Measurements from ENCODE around the gene ZNF580. TPM values are rescaled to one million over a fixed set of nuclear protein-coding genes. Genes with fewer than 3 reads are reported as not detected.

Gene ZNF580
- total RNA-seq, 1 donor from 2014 or later, result 1.0 TPM

DNA sequence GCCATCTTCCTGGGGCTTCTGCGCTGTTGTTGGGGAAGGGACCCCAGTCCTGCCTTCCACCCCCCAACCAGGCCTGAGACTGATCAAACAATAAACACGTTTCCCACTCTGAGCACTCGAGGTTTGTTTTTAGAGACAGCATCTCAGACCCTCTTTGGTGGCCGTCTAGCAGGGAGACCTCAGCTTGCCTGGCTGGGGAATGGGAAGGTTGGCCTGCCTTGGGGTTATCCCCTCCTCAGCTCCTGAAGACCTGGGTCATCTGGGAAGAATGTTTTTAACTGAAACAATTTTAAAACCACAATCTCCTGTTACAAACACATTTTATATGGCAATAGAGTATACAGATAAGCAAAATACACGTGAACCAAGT is 4.7 kb downstream of the ZNF580 start:
- no peak for DNase-seq (ENCODE audit: low read depth in 2 of 2)

DNA sequence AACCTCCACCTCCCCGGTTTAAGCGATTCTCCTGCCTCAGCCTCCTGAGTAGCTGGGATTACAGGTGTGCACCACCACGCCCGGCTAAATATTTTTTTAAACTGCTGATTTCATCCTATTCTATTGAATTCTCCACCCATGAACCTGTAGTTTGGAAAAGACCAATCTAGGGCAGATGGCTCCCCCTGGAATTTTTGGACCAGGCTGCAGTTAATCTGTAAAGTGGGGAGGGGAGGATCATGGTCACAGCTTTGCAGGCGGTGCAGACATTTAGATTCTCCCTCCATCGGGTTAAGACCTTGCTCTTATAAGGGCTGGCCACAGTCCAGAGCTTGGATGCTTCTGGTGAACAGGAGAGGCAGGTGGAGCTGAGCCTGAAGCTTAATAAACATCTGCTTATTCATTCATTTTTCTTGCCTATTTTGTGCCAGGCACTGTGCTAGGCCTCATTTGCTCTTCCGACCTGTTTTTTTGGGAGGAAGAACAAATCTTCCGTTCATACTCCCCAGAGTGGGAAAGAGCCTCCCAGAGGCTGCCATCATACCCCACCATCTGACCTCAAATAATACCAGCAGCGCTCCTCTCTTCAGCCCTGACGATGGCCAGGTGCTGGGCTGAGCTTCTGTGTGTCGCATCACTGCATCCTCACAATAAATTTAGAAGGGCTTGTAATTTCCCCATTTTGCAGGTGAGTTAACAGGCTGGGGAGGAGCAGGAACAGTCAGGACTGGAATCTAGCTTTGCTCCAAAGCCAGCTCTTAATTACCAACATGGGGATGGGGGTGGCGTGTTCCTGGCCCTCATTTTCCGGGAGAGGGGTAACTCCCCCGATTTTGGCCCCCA is 6.3 kb downstream of the ZNF580 start:
- DNase-seq (ENCODE audit: low read depth in 2 of 2), result no peak

GRCh38 chr19:55647732-55648584 is 7.2 kb downstream of the ZNF580 start, which contains the start of gene CCDC106:
CCDC106 (plus strand) TSS chr19:55648212; CDS start chr19:55649047, 835 bp downstream.
- DNase-seq (ENCODE audit: low read depth in 2 of 2), result peak in 1 of 2 donors; percentile 70

GRCh38 chr19:55648585-55649267 is 7.9 kb downstream of the ZNF580 start:
- peak in 1 of 2 donors; percentile 17 for DNase-seq (ENCODE audit: low read depth in 2 of 2)

- DNase-seq (ENCODE audit: low read depth in 2 of 2), result no peak
These were observed 8.7 kb downstream of the ZNF580 start for GRCh38 chr19:55649268-55650125.

GRCh38 chr19:55650126-55650557 is 9.3 kb downstream of the ZNF580 start:
- DNase-seq (ENCODE audit: low read depth in 2 of 2), result no peak

- no peak for DNase-seq (ENCODE audit: low read depth in 2 of 2)
These were observed 9.9 kb downstream of the ZNF580 start for GRCh38 chr19:55650602-55651230.

GRCh38 chr19:55651236-55651635 is 10.4 kb downstream of the ZNF580 start:
- no peak for DNase-seq (ENCODE audit: low read depth in 2 of 2)

GRCh38 chr19:55652311-55653128 is 11.7 kb downstream of the ZNF580 start:
- DNase-seq (ENCODE audit: low read depth in 2 of 2), result no peak

DNA sequence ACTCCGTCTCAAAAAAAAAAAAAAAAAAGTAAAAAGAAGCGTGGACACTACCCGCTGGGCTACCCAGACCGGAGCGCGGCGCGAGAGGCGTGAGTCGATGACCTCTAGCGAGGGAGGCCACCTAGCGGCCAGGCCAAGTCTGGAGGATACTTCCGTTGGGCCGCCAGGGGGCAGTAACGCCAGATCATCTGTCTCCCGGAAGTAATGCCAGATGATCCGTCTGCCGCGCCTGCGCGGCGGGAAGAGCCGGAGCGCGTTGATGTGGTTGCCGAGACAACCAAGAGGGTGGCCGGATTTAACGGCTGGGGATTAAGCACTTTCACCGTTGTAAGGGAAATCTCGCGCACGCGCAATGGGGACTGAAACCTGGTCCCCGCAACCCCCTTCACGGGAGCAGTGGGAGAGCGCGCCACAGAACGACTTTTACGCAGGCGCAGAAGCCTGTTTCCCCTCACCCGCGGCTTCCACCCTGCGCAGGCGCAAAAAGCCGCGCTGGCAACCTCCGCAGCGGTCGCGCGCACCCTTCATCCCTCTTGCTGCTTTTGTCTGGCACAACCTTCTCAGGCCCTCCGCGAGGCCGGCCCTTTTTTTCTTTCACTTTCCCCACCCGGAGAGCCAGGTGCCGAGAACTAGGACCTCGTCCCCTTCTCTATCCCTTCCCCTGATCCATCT is 13.0 kb downstream of the ZNF580 start:
- peak; percentile 97 to 98 for DNase-seq (ENCODE audit: low read depth in 2 of 2)

GRCh38 chr19:55654323-55654867 is 13.6 kb downstream of the ZNF580 start:
- peak; percentile 99 for DNase-seq (ENCODE audit: low read depth in 2 of 2)

DNA sequence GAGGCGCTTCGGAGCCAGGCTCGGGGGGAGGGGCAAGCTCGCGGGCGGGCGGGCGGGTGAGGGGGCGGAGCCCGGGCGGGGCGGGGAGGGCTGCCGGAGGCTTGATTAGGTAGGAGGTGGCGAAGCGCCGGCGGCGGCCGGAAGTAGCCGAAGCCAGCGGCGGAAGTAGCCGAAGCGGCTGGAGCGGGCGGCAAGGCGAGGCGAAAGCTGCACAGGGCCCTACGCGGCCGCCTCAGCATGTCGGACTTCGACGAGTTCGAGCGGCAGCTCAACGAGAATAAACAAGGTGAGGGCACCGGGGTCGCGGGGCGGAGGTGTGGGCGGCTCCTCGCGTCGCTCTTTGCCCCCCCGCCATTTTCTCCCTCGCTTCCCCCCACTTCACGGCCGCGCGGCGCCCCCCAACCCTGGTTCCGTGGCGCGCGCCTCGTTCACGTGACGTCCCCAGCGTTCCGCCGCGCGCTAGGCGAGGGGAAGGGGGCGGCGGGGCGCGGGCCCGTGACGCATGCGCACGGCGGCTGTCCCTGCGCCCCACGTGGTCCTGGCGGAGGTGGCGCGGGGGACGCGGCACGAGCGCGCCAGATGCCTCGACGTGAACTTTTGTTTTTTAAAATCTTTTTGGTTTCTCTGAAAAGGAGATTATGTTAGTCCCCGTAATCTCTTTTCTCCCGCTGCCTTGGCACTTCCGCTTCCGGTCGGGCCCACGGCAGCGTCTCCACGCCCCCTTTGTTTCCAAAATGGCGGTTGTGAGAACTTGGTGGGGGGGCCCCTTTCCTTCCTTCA is 14.3 kb downstream of the ZNF580 start, which contains the start of gene U2AF2:
Gene U2AF2, plus strand, starts transcription at position 168 of the 780 bp plus-strand sequence. Its CDS starts 70 bp downstream, at position 238.
- DNase-seq (ENCODE audit: low read depth in 2 of 2), result peak in 1 of 2 donors; percentile 93

- DNase-seq (ENCODE audit: low read depth in 2 of 2), result no peak
These were observed 14.8 kb downstream of the ZNF580 start for GRCh38 chr19:55655648-55656040.

GRCh38 chr19:55656552-55656951 is 15.8 kb downstream of the ZNF580 start:
- no peak for DNase-seq (ENCODE audit: low read depth in 2 of 2)

GRCh38 chr19:55656988-55657747 is 16.4 kb downstream of the ZNF580 start:
- peak in 1 of 2 donors; percentile 30 for DNase-seq (ENCODE audit: low read depth in 2 of 2)

DNA sequence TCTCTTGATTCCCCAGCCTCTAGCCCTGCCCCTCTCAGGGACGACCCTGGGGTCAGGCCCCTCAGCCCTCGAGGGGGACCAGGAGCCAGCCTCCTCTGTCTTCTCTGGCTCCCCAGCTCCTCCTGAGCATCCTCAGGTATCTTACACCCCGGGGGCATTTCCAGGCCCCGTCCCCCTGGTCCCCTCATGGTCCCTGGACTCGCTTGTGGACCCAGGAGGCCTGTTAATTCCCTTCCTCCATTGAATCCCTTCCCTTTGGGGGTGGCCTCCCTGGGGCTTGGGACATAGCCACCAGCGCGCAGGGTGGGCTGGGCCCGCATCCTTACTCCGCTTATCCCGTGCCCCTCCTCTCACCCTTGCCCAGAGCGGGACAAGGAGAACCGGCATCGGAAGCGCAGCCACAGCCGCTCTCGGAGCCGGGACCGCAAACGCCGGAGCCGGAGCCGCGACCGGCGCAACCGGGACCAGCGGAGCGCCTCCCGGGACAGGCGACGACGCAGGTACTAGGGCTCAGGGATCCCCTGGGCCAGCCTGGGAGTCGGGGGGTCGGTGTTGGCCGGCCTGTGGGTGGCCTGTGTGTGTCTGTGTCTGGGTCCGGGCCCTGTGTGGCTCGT is 18.2 kb downstream of the ZNF580 start:
- no peak for DNase-seq (ENCODE audit: low read depth in 2 of 2)

Data from dermis microvascular lymphatic vessel endothelial cell (primary cell).